AG10803 (cell line): ENCODE results near the gene SH3BP2.
"Not testable (repeated sequence)": the region's sequence is repeated elsewhere in the genome, so short reads cannot be mapped to it uniquely, and the experiment has no call there.

Experiments used
- DNase-seq: peaks from one replicate; pipeline ENCODE4 v3.0.0; 2010; ENCODE audit warnings: low read depth
- H3K4me3 ChIP-seq: 2 replicates; pipeline ENCODE4 v1.5.1; 2011; ENCODE audit warnings: mild to moderate bottlenecking, low read length, control low read depth
- TF ChIP-seq, protein P1 (sequence below): conservative IDR thresholded peaks from 2 replicates; pipeline ENCODE4 v1.5.1; 2011; ENCODE audit warnings: mild to moderate bottlenecking, low read length, control low read depth, inconsistent platforms

The SH3BP2 gene

DNA sequence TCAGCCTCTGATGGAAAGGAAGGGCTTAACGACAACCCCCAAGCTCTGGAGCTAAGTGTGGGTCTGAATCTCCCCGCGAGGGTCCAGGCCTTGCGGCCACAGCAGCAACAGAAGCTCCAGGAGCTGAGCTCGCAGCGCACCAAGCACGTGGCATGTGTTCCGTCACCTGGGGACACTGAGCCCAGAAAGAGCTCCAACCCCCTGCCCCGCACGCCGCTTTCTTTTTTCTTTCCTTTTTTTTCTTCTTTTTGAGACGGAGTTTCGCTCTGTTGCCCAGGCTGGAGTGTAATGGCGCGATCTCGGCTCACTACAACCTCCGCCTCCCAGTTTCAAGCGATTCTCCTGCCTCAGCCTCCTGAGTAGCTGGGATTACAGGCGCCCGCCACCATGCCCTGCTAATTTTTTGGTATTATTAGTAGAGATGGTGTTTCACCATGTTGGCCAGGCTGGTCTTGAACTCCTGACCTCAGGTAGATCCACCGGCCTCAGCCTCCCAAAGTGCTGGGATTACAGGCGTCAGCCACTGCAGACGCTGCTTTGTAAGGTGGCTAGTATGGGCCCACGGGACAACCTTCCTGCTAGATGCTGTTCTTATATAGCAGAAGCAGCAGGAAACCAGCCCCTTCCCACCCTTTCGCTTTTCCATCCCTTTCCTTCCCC is 36.1 kb upstream of the SH3BP2 start:
- peak overlapping the region; percentile 50 for H3K4me3 ChIP-seq
- TF ChIP-seq, protein P1, sequence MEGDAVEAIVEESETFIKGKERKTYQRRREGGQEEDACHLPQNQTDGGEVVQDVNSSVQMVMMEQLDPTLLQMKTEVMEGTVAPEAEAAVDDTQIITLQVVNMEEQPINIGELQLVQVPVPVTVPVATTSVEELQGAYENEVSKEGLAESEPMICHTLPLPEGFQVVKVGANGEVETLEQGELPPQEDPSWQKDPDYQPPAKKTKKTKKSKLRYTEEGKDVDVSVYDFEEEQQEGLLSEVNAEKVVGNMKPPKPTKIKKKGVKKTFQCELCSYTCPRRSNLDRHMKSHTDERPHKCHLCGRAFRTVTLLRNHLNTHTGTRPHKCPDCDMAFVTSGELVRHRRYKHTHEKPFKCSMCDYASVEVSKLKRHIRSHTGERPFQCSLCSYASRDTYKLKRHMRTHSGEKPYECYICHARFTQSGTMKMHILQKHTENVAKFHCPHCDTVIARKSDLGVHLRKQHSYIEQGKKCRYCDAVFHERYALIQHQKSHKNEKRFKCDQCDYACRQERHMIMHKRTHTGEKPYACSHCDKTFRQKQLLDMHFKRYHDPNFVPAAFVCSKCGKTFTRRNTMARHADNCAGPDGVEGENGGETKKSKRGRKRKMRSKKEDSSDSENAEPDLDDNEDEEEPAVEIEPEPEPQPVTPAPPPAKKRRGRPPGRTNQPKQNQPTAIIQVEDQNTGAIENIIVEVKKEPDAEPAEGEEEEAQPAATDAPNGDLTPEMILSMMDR = no peak
- DNase-seq = no peak

DNA sequence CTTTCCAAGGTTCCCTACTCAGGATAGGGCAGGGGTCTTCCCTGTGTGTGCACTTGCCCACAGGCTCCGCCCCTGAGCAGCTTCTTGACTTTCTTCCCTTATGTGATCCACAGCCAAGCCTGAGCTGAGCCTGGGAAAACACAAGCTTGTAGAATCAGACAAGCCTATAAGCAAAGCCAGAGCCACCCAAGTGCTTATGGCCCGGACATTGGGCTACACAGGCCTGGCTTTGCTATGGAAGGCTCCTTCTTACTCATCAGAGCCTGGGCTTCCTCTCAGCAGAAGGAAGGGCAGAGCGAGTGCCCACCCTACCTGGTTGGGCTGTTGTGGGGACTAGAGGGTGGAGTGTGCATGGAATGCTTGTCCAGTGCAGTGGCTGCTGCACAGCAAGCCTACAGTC is 35.5 kb upstream of the SH3BP2 start:
- no peak overlapping the region for H3K4me3 ChIP-seq
- DNase-seq = no peak
- TF ChIP-seq, protein P1 = no peak

DNA sequence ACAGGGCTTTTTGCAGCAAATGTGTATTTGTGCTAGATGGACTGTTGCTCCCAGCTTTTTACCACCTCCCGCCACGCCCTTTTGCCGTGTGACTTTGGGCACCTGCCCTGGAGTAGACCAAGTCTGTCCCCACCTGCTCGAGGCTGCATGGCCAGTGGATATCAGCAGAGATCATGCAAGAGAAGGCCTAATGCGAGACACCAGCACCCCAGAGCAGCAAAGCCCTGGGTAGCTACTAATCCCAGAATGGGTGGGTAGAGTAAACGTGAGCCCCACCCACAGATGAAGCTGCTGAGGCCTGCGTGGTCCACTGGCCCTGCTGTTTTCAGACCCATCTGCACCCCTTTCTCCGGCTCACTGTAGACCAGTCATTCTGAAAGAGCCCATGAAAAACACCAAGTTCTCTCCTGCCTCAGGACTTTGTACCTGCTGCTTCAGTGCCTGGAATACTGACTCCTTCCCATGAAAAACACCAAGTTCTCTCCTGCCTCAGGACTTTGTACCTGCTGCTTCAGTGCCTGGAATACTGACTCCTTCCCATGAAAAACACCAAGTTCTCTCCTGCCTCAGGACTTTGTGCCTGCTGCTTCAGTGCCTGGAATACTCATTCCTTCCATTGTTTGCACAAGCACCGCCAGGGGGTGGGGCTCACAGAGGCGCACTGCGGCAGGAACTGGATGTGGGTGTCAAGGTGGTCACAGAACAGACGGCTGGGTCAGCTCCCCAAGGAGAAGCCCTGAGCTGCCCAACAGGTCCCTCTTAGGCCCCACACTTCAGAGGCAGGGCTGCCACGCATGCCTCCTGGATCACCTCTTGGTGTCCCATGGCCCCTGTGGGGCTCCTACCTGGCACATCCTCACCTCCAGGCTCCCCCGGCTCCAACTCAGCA is 31.6 kb upstream of the SH3BP2 start:
- H3K4me3 ChIP-seq = no peak overlapping the region
- TF ChIP-seq, protein P1 = peak; percentile 9; the same call in 1 of the 2 replicates
- DNase-seq = no peak

DNA sequence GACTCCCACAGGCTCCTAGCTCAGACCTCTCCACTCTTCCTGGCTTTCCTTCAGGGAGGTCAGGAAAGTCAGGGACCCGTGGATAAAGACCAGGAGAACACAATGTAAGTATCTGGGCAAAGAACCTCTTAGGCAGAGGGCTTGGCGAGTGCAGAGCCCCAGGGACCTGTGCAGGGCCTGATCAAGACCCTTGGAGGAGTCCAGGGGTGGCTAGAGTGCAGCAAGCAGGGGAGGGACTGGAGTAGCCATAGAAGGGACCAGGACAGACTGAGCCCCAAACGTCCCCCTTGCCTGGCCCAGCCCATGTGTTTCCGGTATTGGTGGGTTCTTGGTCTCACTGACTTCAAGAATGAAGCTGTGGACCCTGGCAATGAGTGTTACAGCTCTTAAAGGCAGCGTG is 30.8 kb upstream of the SH3BP2 start:
- H3K4me3 ChIP-seq = no peak overlapping the region
- no peak for DNase-seq
- TF ChIP-seq, protein P1 = no peak

GRCh38 chr4:2762486-2763370 is 30.2 kb upstream of the SH3BP2 start:
- H3K4me3 ChIP-seq, DNase-seq: not testable (repeated sequence)

- TF ChIP-seq, protein P1 = no peak
- DNase-seq = no peak
- H3K4me3 ChIP-seq = peak overlapping the region; percentile 46
Measured at GRCh38 chr4:2763511-2763967, 29.3 kb upstream of the SH3BP2 start.
